Measurements from ENCODE around the gene SPIC.

Gene SPIC

DNA sequence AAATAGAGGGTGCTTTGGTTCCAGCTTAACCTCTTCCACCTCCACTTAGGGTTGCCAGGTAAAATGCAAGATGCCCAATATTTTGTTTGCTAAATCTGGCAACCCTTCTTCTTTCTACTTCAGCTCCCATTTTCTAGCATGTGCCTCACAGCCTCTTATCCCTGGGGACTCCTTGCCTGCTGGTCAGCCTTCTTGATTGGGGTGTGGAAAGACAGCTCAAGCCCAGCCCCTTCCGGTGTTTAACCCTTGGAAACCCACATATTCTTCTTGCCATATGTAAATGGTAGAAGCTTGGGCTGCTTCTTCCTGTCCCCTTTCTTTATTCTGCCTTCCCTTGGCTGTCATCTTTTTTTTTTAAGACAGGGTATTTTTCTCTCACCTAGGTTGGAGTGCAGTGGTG lies 5.7 kb downstream of the SPIC start (continued):
- TF ChIP-seq, protein P1, sequence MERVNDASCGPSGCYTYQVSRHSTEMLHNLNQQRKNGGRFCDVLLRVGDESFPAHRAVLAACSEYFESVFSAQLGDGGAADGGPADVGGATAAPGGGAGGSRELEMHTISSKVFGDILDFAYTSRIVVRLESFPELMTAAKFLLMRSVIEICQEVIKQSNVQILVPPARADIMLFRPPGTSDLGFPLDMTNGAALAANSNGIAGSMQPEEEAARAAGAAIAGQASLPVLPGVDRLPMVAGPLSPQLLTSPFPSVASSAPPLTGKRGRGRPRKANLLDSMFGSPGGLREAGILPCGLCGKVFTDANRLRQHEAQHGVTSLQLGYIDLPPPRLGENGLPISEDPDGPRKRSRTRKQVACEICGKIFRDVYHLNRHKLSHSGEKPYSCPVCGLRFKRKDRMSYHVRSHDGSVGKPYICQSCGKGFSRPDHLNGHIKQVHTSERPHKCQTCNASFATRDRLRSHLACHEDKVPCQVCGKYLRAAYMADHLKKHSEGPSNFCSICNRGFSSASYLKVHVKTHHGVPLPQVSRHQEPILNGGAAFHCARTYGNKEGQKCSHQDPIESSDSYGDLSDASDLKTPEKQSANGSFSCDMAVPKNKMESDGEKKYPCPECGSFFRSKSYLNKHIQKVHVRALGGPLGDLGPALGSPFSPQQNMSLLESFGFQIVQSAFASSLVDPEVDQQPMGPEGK (CRISPR knock-in tag; IDR thresholded peaks at IDR 0.05; ENCODE audit: borderline replicate concordance), result no peak

- no peak for TF ChIP-seq ZNF565 (CRISPR knock-in tag; conservative IDR thresholded peaks at IDR 0.05; ENCODE audit: low read depth)
- TF ChIP-seq, protein P1 (CRISPR knock-in tag; IDR thresholded peaks at IDR 0.05; ENCODE audit: borderline replicate concordance), result no peak
- TF ChIP-seq ZFP30 (CRISPR knock-in tag; IDR thresholded peaks at IDR 0.05), result no peak
- no peak for TF ChIP-seq TCF4 (CRISPR knock-in tag; IDR thresholded peaks at IDR 0.05; ENCODE audit: borderline replicate concordance)
- TF ChIP-seq ESRRG (CRISPR knock-in tag; IDR thresholded peaks at IDR 0.05), result no peak
- no peak for TF ChIP-seq ARNTL (CRISPR knock-in tag; IDR thresholded peaks at IDR 0.05; ENCODE audit: borderline replicate concordance, low read depth)
- no peak for TF ChIP-seq OSR1 (CRISPR knock-in tag; IDR thresholded peaks at IDR 0.05)
- no peak for TF ChIP-seq ZNF70 (CRISPR knock-in tag; IDR thresholded peaks at IDR 0.05)
- no peak for TF ChIP-seq TSHZ2 (CRISPR knock-in tag; IDR thresholded peaks at IDR 0.05)
- no peak for TF ChIP-seq CSDC2 (CRISPR knock-in tag; IDR thresholded peaks at IDR 0.05)
- TF ChIP-seq, protein P2, sequence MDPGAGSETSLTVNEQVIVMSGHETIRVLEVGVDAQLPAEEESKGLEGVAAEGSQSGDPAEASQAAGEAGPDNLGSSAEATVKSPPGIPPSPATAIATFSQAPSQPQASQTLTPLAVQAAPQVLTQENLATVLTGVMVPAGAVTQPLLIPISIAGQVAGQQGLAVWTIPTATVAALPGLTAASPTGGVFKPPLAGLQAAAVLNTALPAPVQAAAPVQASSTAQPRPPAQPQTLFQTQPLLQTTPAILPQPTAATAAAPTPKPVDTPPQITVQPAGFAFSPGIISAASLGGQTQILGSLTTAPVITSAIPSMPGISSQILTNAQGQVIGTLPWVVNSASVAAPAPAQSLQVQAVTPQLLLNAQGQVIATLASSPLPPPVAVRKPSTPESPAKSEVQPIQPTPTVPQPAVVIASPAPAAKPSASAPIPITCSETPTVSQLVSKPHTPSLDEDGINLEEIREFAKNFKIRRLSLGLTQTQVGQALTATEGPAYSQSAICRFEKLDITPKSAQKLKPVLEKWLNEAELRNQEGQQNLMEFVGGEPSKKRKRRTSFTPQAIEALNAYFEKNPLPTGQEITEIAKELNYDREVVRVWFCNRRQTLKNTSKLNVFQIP (CRISPR knock-in tag; IDR thresholded peaks at IDR 0.05; ENCODE audit: borderline replicate concordance, low read depth), result no peak
- TF ChIP-seq, protein P3, sequence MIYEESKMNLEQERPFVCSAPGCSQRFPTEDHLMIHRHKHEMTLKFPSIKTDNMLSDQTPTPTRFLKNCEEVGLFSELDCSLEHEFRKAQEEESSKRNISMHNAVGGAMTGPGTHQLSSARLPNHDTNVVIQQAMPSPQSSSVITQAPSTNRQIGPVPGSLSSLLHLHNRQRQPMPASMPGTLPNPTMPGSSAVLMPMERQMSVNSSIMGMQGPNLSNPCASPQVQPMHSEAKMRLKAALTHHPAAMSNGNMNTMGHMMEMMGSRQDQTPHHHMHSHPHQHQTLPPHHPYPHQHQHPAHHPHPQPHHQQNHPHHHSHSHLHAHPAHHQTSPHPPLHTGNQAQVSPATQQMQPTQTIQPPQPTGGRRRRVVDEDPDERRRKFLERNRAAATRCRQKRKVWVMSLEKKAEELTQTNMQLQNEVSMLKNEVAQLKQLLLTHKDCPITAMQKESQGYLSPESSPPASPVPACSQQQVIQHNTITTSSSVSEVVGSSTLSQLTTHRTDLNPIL (CRISPR knock-in tag; IDR thresholded peaks at IDR 0.05; ENCODE audit: low read depth), result no peak
- no peak for TF ChIP-seq CSRNP3 (CRISPR knock-in tag; IDR thresholded peaks at IDR 0.05)
- TF ChIP-seq BACH2 (CRISPR knock-in tag; IDR thresholded peaks at IDR 0.05; ENCODE audit: borderline replicate concordance), result no peak
- TF ChIP-seq RARB (CRISPR knock-in tag; IDR thresholded peaks at IDR 0.05), result no peak
- no peak for TF ChIP-seq ZC3H10 (CRISPR knock-in tag; IDR thresholded peaks at IDR 0.05)
- no peak for ATAC-seq
Observed at GRCh38 chr12:101485021-101485420, 9.9 kb downstream of the SPIC start.

DNA sequence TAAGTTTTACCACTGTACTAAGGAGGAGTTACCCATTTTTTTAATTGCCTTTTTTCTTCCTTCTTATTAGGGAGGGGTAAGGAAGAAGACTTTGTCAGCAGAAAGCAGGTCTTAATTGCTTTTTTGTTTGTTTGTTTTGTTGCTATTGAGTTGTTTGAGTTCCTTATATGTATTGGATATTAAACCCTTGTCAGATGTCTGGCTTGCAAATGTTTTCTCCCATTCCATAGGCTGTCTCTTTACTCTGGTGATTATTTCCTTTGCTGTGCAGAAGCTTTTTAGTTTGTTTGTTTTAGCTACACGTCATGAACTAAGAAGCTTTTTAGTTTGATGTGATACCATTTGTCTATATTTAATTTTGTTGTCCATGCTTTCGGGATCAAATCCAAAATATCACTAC lies 13.3 kb downstream of the SPIC start:
- TF ChIP-seq ZNF8 (CRISPR knock-in tag; IDR thresholded peaks at IDR 0.05) (no peak), ZNF565 (CRISPR knock-in tag; conservative IDR thresholded peaks at IDR 0.05; ENCODE audit: low read depth) (no peak)
- no peak for ATAC-seq

All from SK-N-SH treated with all-trans-retinoic acid at 6 μM for 48 hours (cell line).